ENCODE results near the gene PRDM16. TPM values are rescaled to one million over a fixed set of nuclear protein-coding genes. Genes with fewer than 3 reads are reported as not detected.

PRDM16 gene
- total RNA-seq, 1 experiment from 2014 or later: 1.6 TPM

DNA sequence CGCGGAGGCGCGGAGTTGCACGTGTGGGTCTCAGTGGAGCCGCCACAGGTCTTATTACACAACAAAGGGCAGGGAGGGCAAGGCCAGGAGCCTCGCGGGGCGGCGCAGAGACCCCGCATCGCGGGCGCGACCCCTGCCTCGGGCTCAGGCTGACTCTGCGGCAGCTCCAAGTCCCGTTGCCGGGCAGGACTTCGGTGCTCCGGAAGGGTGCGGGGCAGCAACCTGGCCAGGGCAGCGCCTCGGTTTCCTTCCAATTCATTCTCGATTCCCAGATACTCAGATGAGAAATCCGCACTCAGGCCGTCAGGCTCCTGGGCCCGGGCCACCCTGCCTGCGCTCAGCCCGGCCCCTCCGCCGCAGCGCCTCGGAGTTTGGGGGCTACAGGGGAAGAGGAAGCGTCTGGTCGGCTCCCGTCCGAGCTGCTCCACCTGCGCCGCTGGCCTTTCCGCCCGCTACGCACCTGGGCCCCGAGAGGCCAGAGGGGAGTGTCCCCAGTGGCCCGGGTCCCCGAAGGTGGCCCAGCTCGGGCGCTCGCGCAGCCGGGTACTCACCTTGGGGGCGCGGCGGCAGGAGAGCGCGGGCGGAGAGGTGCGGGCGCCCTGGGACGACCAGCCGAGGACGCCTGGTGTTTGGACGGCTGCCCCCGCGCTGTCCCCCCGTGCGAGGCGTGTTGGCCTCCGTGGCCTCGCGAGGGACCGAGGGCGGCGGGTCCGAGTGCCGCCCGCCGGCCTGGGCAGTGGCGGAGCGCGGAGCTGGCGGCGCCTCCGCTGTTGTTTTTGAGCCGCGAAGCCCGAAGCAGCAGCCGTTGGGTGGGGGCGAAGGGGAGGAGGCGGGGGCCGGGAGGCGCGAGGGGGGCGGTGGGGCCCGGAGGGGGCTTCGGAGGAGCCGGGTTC is 1.1 kb upstream of the PRDM16 start:
- TF ChIP-seq, protein P1, sequence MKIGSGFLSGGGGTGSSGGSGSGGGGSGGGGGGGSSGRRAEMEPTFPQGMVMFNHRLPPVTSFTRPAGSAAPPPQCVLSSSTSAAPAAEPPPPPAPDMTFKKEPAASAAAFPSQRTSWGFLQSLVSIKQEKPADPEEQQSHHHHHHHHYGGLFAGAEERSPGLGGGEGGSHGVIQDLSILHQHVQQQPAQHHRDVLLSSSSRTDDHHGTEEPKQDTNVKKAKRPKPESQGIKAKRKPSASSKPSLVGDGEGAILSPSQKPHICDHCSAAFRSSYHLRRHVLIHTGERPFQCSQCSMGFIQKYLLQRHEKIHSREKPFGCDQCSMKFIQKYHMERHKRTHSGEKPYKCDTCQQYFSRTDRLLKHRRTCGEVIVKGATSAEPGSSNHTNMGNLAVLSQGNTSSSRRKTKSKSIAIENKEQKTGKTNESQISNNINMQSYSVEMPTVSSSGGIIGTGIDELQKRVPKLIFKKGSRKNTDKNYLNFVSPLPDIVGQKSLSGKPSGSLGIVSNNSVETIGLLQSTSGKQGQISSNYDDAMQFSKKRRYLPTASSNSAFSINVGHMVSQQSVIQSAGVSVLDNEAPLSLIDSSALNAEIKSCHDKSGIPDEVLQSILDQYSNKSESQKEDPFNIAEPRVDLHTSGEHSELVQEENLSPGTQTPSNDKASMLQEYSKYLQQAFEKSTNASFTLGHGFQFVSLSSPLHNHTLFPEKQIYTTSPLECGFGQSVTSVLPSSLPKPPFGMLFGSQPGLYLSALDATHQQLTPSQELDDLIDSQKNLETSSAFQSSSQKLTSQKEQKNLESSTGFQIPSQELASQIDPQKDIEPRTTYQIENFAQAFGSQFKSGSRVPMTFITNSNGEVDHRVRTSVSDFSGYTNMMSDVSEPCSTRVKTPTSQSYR (CRISPR knock-in tag; IDR thresholded peaks at IDR 0.05): no peak
- TF ChIP-seq FOXK1 (CRISPR knock-in tag; IDR thresholded peaks at IDR 0.05): no peak
- TF ChIP-seq SOX15 (CRISPR knock-in tag; IDR thresholded peaks at IDR 0.05): no peak
- no peak for TF ChIP-seq GABPB1 (CRISPR knock-in tag; IDR thresholded peaks at IDR 0.05)
- no peak for TF ChIP-seq ZNF263 (CRISPR knock-in tag; IDR thresholded peaks at IDR 0.05; ENCODE audit: low read depth)
- TF ChIP-seq, protein P2, sequence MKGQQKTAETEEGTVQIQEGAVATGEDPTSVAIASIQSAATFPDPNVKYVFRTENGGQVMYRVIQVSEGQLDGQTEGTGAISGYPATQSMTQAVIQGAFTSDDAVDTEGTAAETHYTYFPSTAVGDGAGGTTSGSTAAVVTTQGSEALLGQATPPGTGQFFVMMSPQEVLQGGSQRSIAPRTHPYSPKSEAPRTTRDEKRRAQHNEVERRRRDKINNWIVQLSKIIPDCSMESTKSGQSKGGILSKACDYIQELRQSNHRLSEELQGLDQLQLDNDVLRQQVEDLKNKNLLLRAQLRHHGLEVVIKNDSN (CRISPR knock-in tag; IDR thresholded peaks at IDR 0.05): no peak
- ATAC-seq (no peak), DNase-seq (ENCODE audit: low spot score) (peak; percentile 33)
- CTCF ChIA-PET: interaction anchor here (0.6 to 2.6 kb wide), 4 partner anchors 55 to 781 kb away, joined by 3 to 22 read pairs (median 6); no protein-coding TSS in a partner anchor
- Mint-ChIP-seq H3K4me1 (peaks cover 10% of the 10 kb centered on the region), H3K9me3 (no peaks in the 10 kb centered on the region), H3K27me3 (ENCODE audit: low read depth) (peaks cover 86% of the 10 kb centered on the region), H3K27ac (no peak overlapping the region), H3K36me3 (no peaks in the 10 kb centered on the region), H3K4me3 (peak overlapping the region; percentile 61)
- POLR2A ChIA-PET: interaction anchor here (0.6 kb wide), 1 partner anchor 643 kb away, joined by 3 read pairs; no protein-coding TSS in a partner anchor

DNA sequence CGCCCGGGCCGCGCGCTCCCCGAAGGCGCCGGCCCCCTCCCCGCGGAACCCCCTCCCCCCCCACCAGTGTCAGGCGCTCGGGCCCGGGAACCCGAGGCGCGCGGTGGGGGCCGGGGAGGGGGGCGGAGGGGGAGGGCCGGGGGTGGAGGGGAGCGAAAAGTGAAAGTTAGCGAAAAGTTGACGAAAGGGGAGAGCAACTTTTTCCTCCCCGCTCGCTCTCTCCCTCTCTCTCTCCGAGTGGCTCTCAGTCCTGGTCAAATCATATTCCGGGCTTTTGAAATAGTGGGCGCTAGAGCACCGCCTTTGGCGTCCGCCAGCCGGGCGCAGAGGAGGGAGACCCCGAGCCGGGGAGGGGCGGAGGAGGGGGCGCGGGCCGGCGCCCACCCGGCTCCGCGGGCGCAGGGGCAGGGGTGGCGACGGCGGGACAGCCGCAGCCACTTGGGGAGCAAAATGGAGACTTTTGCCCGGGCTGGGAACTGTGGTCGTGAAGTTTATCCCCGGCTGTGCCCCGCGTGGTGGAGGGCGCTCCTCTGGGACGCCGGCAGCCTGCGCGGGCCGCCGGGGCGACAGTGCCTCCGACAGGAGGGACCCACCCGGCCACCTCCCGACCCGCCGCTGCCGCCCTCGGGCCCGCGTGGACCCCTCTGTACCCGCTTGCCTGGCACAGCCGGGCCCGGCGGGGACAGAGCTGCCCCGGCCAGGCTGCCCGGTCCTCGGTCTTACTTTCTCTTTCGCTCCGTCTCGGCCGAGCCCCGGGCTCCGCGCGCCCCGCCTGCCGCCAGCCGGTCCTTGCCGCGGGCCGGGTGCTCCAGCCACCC is 697 bp downstream of the PRDM16 start:
- peak; percentile 51 for DNase-seq (ENCODE audit: low spot score)
- peaks cover 84% of the 10 kb centered on the region for H3K27me3 Mint-ChIP-seq (ENCODE audit: low read depth)
- ChIA-PET CTCF (interaction anchor here (1.9 kb wide), 1 partner anchor 57 kb away, joined by 9 read pairs; no protein-coding TSS in a partner anchor), POLR2A (no interaction called here)
- peak; percentile 9 for ATAC-seq
- peaks cover 14% of the 10 kb centered on the region for H3K4me1 Mint-ChIP-seq
- peak overlapping the region; percentile 56 for H3K4me3 Mint-ChIP-seq
- TF ChIP-seq ZNF423 (CRISPR knock-in tag; IDR thresholded peaks at IDR 0.05) (no peak), ARID4B (CRISPR knock-in tag; IDR thresholded peaks at IDR 0.05; ENCODE audit: borderline replicate concordance) (no peak)
- TF ChIP-seq, protein P3, sequence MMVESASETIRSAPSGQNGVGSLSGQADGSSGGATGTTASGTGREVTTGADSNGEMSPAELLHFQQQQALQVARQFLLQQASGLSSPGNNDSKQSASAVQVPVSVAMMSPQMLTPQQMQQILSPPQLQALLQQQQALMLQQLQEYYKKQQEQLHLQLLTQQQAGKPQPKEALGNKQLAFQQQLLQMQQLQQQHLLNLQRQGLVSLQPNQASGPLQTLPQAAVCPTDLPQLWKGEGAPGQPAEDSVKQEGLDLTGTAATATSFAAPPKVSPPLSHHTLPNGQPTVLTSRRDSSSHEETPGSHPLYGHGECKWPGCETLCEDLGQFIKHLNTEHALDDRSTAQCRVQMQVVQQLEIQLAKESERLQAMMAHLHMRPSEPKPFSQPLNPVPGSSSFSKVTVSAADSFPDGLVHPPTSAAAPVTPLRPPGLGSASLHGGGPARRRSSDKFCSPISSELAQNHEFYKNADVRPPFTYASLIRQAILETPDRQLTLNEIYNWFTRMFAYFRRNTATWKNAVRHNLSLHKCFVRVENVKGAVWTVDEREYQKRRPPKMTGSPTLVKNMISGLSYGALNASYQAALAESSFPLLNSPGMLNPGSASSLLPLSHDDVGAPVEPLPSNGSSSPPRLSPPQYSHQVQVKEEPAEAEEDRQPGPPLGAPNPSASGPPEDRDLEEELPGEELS (CRISPR knock-in tag; IDR thresholded peaks at IDR 0.05): no peak
- no peaks in the 10 kb centered on the region for H3K36me3 Mint-ChIP-seq
- H3K9me3 Mint-ChIP-seq: no peaks in the 10 kb centered on the region
- H3K27ac Mint-ChIP-seq: no peak overlapping the region
